Endothelial cell of umbilical vein (primary cell): ENCODE data around the gene VPS11. TPM values are rescaled to one million over a fixed set of nuclear protein-coding genes. Genes with fewer than 3 reads are reported as not detected.

Source experiments
- BruUV-seq: library from RNA; stranded (reverse); fragments of 400-500 nt; replicated peaks from 2 replicates; lab custom pipeline; 2021; lab: Mats Ljungman, UMichigan
- CTCF ChIA-PET: fragments of 300-600, 350-600 bp; sonication (Branson Sonifier 250); formaldehyde crosslinking; loops from one replicate; lab custom pipeline; 2021; ENCODE audit warnings: antibody characterized with exemption, inconsistent platforms; lab: Charles Lee
- POLR2A ChIA-PET: fragments of 300-600, 350-600 bp; sonication (Branson Sonifier 250); formaldehyde crosslinking; loops from one replicate; lab custom pipeline; 2021; ENCODE audit warnings: antibody characterized with exemption, inconsistent platforms; lab: Charles Lee
- DNase-seq: peaks from one replicate; pipeline ENCODE4 v3.0.0-alpha.2; 2011; ENCODE audit warnings: low read depth, low spot score
- FAIRE-seq: peaks from 2 replicates; lab custom pipeline; 2011; peaks lifted over from hg19 to GRCh38; lab: Jason Lieb, UNC
- H2AFZ ChIP-seq: 2 replicates; pipeline ENCODE4 v1.6.0; 2012; ENCODE audit warnings: low read depth, low read length, control low read depth, inconsistent platforms
- H3K27ac ChIP-seq: 2 replicates; pipeline ENCODE4 v1.5.1; 2011; ENCODE audit warnings: low read depth, mild to moderate bottlenecking, control low read depth, low read length, moderate library complexity; ENCODE audit not compliant: insufficient read depth
- H3K27me3 ChIP-seq, 2 experiments: 2 replicates each; pipeline versions ENCODE4 v1.6.0 to v1.6.1; 2011; ENCODE audit warnings: low read length in 2 of 2, mixed read lengths in 1 of 2; ENCODE audit not compliant: control insufficient read depth in 2 of 2, insufficient read depth in 2 of 2
- H3K36me3 ChIP-seq, 2 experiments: 2 replicates in 1 of 2; 3 replicates in 1 of 2; pipeline ENCODE4 v1.5.1; 2011; ENCODE audit warnings: low read length in 2 of 2, mild to moderate bottlenecking in 1 of 2, moderate library complexity in 1 of 2; ENCODE audit not compliant: control insufficient read depth in 2 of 2, insufficient read depth in 2 of 2; ENCODE audit errors: extremely low read depth in 1 of 2
- H3K4me1 ChIP-seq: 3 replicates; pipeline ENCODE4 v1.5.1; 2011; ENCODE audit warnings: mild to moderate bottlenecking, low read length; ENCODE audit not compliant: control insufficient read depth, insufficient read depth; ENCODE audit errors: extremely low read depth
- H3K4me2 ChIP-seq: 2 replicates; pipeline ENCODE4 v1.6.1; 2011; ENCODE audit warnings: low read length, control low read depth, mixed read lengths; ENCODE audit not compliant: insufficient read depth
- H3K4me3 ChIP-seq, 3 experiments: fragments of 200-600 bp in 1 of 3; sonication (generic), shearing (Covaris generic) in 1 of 3; replicated peaks in 1 of 3; 2 replicates each; pipeline ENCODE4 v1.5.1; 2011 to 2016; ENCODE audit warnings: control low read depth in 3 of 3, low read length in 3 of 3, mild to moderate bottlenecking in 2 of 3, inconsistent platforms in 1 of 3, low read depth in 1 of 3, moderate library complexity in 1 of 3; ENCODE audit not compliant: insufficient read depth in 1 of 3
- H3K79me2 ChIP-seq: 2 replicates; pipeline ENCODE4 v1.6.0; 2012; ENCODE audit warnings: low read length, inconsistent platforms; ENCODE audit not compliant: control insufficient read depth, insufficient read depth
- H3K9ac ChIP-seq: replicated peaks from 2 replicates; pipeline ENCODE3; 2011; ENCODE audit warnings: low read length, control low read depth; ENCODE audit not compliant: insufficient read depth; ENCODE audit errors: extremely low read depth
- H3K9me1 ChIP-seq: replicated peaks from 3 replicates; pipeline ENCODE4 v1.6.0; 2011; ENCODE audit warnings: mild to moderate bottlenecking, low read length; ENCODE audit not compliant: control insufficient read depth, insufficient read depth; ENCODE audit errors: extremely low read depth
- H3K9me3 ChIP-seq: replicated peaks from 2 replicates; pipeline ENCODE4 v1.5.1; 2012; ENCODE audit warnings: low read length, inconsistent platforms; ENCODE audit not compliant: control insufficient read depth, insufficient read depth
- H4K20me1 ChIP-seq: replicated peaks from 2 replicates; pipeline ENCODE3; 2011; ENCODE audit warnings: mild to moderate bottlenecking, low read length; ENCODE audit not compliant: control insufficient read depth, insufficient read depth; ENCODE audit errors: extremely low read depth
- EZH2 ChIP-seq: IDR thresholded peaks from 2 replicates; pipeline ENCODE4 v1.6.1; 2012; ENCODE audit warnings: borderline replicate concordance, low read depth, mild to moderate bottlenecking, moderate library complexity, low read length, inconsistent platforms; ENCODE audit not compliant: severe bottlenecking
- FOS ChIP-seq: IDR thresholded peaks from 2 replicates; pipeline ENCODE4 v1.6.1; 2011; ENCODE audit warnings: mild to moderate bottlenecking, low read length, moderate library complexity, borderline replicate concordance; ENCODE audit not compliant: insufficient read depth
- GATA2 ChIP-seq: IDR thresholded peaks from 2 replicates; pipeline ENCODE4 v1.7.0; 2011; ENCODE audit warnings: low read depth, mild to moderate bottlenecking, moderate library complexity, mixed read lengths, low read length; ENCODE audit not compliant: insufficient read length, insufficient read depth
- JUN ChIP-seq: IDR thresholded peaks from 2 replicates; pipeline ENCODE4 v1.6.1; 2011; ENCODE audit warnings: borderline replicate concordance, low read depth; ENCODE audit not compliant: insufficient read length, insufficient read depth
- MYC ChIP-seq: IDR thresholded peaks from one replicate; pipeline ENCODE4 v1.6.1; 2011; ENCODE audit warnings: mild to moderate bottlenecking, low read depth, low read length
- POLR2A ChIP-seq: IDR thresholded peaks from 2 replicates; pipeline ENCODE4 v1.6.1; 2012; ENCODE audit warnings: low read depth, mild to moderate bottlenecking, control low read depth, low read length
- POLR2AphosphoS5 ChIP-seq: IDR thresholded peaks from 2 replicates; pipeline ENCODE4 v1.6.1; 2012; ENCODE audit warnings: low read depth, mild to moderate bottlenecking, control low read depth, low read length, moderate library complexity; ENCODE audit not compliant: insufficient read depth
- dilution Hi-C: fragments of 300-500 bp; cut with MboI; formaldehyde crosslinking; loops from one replicate; pipeline ENCODE4 v1.15.0; 2019; ENCODE audit warnings: low sequenced_read_pairs; ENCODE audit not compliant: extremely low pct_ligation_motif_present
- intact Hi-C: fragments of 100-400 bp; cut with micrococcal nuclease; formaldehyde crosslinking; loops from one replicate; pipeline ENCODE4 v1.10.0; 2022
- polyA plus RNA-seq, 4 experiments: library from polyadenylated mRNA; depleted of rRNA in 3 of 4; stranded (reverse) in 3 of 4; unstranded in 1 of 4; fragments of >200 nt; gene quantifications; 2 replicates each; pipeline versions ENCODE4 v1.2.1 to v1.2.3, GENCODE V29; 2011 to 2012; ENCODE audit warnings: missing spikeins in 1 of 4
- total RNA-seq: library from RNA; stranded (reverse); gene quantifications from 2 replicates; pipeline ENCODE4 v1.2.3, GENCODE V29; 2021
- TF ChIP-seq, protein P1 (sequence below), 2 donors: IDR thresholded peaks; 1 replicate in 1 of 2; 2 replicates in 1 of 2; pipeline ENCODE4 v1.5.1; 2011; ENCODE audit warnings: low read length in 2 of 2, mild to moderate bottlenecking in 2 of 2, moderate library complexity in 2 of 2, control low read depth in 1 of 2, inconsistent platforms in 1 of 2, low read depth in 1 of 2; ENCODE audit not compliant: insufficient read depth in 1 of 2; ENCODE audit errors: extremely low read depth in 1 of 2
- TF ChIP-seq, protein P2 (sequence below): IDR thresholded peaks from 2 replicates; pipeline ENCODE4 v1.6.1; 2011; ENCODE audit not compliant: insufficient read depth, insufficient read length

Gene VPS11
- total and polyA plus RNA-seq, 2 donors (not counting 3 experiments of a cell fraction or from before 2014, with no cell fraction given): 26.4 to 31.0 TPM

DNA sequence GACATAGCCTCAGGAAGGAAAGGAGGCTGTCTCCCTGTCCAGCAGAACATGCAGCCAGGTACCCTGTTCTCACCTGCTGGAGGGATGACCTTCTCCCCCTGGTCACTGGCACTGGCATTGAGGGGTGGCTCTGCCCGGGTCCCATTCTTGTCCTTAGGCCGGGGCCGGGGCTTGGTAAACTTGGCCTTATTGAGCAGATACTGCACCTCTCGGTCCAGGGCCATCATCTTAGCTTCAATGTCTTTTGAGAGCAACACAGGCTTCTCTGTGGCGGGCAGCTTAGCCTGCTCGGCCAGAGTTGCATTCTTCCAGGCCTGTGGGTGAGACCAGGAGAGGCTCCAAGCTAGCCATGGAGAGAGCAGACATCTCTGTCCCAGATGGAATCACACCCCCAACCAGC is 21.1 kb upstream of the VPS11 start:
- H3K27ac ChIP-seq: no peak overlapping the region
- no peaks in the 10 kb centered on the region for H3K9me1 ChIP-seq
- no peak overlapping the region for H2AFZ ChIP-seq
- ChIA-PET CTCF (interaction anchor here (1.1 kb wide), 1 partner anchor 11 kb away, joined by 3 read pairs; no protein-coding TSS in a partner anchor), POLR2A (no interaction called here)
- DNase-seq (no peak), FAIRE-seq (no peak)
- no peaks in the 10 kb centered on the region for H3K79me2 ChIP-seq
- no peaks in the 10 kb centered on the region for H3K27me3 ChIP-seq
- H3K4me3 ChIP-seq: no peak overlapping the region
- no peaks in the 10 kb centered on the region for H3K4me1 ChIP-seq
- H3K9ac ChIP-seq: no peak overlapping the region
- TF ChIP-seq POLR2A: no peak
- H3K36me3 ChIP-seq: peaks cover 18 to 52% of the 10 kb centered on the region in 2 experiments
- dilution Hi-C loops (no loop called here), intact Hi-C loops (no loop called here)
- BruUV-seq: no TSS peak
- no peak overlapping the region for H3K4me2 ChIP-seq
- H4K20me1 ChIP-seq: no peaks in the 10 kb centered on the region
- no peaks in the 10 kb centered on the region for H3K9me3 ChIP-seq

DNA sequence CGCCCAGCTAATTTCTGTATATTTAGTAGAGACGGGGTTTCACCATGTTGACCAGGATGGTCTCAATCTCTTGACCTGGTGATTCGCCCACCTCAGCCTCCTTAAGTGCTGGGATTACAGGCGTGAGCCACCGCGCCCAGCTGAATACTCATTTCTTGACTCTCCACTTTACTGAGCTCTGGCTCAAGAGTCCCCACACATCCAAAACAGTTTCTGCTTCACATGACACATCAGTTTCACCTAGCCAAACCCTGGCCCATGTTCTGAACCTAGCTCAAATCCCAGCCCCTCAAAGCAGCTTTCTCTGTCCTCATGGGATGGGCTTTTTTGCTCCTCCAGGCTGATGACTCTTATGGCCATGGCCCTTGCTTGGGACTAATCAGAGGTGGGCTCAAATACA is 20.4 kb upstream of the VPS11 start:
- H3K4me1 ChIP-seq: no peaks in the 10 kb centered on the region
- ChIA-PET POLR2A (interaction anchor here (0.5 kb wide), 1 partner anchor 294 kb away, joined by 5 read pairs; the partner anchor contains the start of gene C1QTNF5), CTCF (interaction anchor here (0.6 to 1.2 kb wide), 3 partner anchors 8 to 11 kb away, joined by 3 read pairs; partner anchors contain the start of gene HYOU1)
- peaks cover 18 to 59% of the 10 kb centered on the region in 2 experiments for H3K36me3 ChIP-seq
- dilution Hi-C loops: no loop called here
- no peaks in the 10 kb centered on the region for H4K20me1 ChIP-seq
- intact Hi-C loops: no loop called here
- no peak overlapping the region for H3K4me3 ChIP-seq
- no peak overlapping the region for H3K9ac ChIP-seq
- no peak overlapping the region for H2AFZ ChIP-seq
- no peaks in the 10 kb centered on the region for H3K27me3 ChIP-seq
- no peak overlapping the region for H3K4me2 ChIP-seq
- TF ChIP-seq MYC: no peak
- TF ChIP-seq POLR2AphosphoS5: no peak
- TF ChIP-seq GATA2: no peak
- TF ChIP-seq, protein P1, sequence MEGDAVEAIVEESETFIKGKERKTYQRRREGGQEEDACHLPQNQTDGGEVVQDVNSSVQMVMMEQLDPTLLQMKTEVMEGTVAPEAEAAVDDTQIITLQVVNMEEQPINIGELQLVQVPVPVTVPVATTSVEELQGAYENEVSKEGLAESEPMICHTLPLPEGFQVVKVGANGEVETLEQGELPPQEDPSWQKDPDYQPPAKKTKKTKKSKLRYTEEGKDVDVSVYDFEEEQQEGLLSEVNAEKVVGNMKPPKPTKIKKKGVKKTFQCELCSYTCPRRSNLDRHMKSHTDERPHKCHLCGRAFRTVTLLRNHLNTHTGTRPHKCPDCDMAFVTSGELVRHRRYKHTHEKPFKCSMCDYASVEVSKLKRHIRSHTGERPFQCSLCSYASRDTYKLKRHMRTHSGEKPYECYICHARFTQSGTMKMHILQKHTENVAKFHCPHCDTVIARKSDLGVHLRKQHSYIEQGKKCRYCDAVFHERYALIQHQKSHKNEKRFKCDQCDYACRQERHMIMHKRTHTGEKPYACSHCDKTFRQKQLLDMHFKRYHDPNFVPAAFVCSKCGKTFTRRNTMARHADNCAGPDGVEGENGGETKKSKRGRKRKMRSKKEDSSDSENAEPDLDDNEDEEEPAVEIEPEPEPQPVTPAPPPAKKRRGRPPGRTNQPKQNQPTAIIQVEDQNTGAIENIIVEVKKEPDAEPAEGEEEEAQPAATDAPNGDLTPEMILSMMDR (IDR thresholded peaks at IDR 0.05; ENCODE audit: extremely low read depth in 1 of 2, insufficient read depth in 1 of 2, low read depth in 1 of 2, low read length in 2 of 2): no peak
- no peak for TF ChIP-seq FOS
- no peak for TF ChIP-seq POLR2A
- TF ChIP-seq, protein P2, sequence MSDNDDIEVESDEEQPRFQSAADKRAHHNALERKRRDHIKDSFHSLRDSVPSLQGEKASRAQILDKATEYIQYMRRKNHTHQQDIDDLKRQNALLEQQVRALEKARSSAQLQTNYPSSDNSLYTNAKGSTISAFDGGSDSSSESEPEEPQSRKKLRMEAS: no peak
- TF ChIP-seq JUN: no peak
- TF ChIP-seq EZH2: no peak
- BruUV-seq: no TSS peak
- no peaks in the 10 kb centered on the region for H3K9me3 ChIP-seq
- H3K9me1 ChIP-seq: no peaks in the 10 kb centered on the region
- H3K79me2 ChIP-seq: no peaks in the 10 kb centered on the region
- no peak overlapping the region for H3K27ac ChIP-seq
- no peak for FAIRE-seq
- DNase-seq: no peak
